B cell (primary cell): ENCODE results near the gene UNC119.

Experiments
- EZH2 ChIP-seq: IDR thresholded peaks from 2 replicates; pipeline ENCODE4 v1.6.1; 2012; ENCODE audit warnings: borderline replicate concordance, low read depth, mild to moderate bottlenecking, moderate library complexity, low read length; ENCODE audit not compliant: insufficient read depth, poor library complexity, severe bottlenecking
- TF ChIP-seq, protein P1 (sequence below): fragments of 200-600 bp; IDR thresholded peaks from one replicate; pipeline ENCODE4 v1.8.0; 2022; ENCODE audit warnings: antibody characterized with exemption, mild to moderate bottlenecking

DNA sequence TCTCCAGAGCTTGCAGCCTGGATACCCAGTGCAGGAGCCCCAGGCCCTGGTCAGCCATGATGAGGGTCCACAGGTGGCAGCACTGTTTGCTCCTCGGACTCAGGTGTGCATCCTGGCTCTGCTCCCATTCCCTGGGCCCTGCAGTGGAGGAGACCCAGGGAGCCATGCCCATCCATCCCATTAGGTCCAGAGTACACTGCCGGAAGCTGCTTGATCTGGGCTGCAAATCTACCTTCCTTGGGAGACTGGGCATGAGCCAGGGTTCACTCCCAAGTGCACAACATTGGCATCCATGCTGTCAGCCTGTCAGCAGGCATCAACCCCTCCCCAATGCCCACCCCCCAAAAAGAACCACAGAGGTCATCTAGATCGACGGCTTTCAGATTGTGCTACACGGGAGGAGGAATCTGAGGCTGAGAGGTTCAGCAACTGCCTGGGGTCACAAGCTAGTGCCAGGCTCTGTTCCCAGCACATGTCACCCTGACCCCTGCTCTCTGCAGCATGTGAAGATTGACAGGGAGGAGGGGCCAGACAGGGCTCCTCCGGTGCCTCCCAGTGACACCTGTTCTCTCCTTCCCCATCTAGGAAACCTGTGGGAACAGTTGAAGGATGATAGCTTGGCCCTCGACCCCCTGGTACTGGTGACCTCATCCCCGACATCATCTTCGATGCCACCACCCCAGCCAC lies 15.7 kb downstream of the UNC119 start:
- TF ChIP-seq, protein P1, sequence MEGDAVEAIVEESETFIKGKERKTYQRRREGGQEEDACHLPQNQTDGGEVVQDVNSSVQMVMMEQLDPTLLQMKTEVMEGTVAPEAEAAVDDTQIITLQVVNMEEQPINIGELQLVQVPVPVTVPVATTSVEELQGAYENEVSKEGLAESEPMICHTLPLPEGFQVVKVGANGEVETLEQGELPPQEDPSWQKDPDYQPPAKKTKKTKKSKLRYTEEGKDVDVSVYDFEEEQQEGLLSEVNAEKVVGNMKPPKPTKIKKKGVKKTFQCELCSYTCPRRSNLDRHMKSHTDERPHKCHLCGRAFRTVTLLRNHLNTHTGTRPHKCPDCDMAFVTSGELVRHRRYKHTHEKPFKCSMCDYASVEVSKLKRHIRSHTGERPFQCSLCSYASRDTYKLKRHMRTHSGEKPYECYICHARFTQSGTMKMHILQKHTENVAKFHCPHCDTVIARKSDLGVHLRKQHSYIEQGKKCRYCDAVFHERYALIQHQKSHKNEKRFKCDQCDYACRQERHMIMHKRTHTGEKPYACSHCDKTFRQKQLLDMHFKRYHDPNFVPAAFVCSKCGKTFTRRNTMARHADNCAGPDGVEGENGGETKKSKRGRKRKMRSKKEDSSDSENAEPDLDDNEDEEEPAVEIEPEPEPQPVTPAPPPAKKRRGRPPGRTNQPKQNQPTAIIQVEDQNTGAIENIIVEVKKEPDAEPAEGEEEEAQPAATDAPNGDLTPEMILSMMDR = no peak
- no peak for TF ChIP-seq EZH2
